ENCODE data around the gene CACNB4.

The CACNB4 gene

DNA sequence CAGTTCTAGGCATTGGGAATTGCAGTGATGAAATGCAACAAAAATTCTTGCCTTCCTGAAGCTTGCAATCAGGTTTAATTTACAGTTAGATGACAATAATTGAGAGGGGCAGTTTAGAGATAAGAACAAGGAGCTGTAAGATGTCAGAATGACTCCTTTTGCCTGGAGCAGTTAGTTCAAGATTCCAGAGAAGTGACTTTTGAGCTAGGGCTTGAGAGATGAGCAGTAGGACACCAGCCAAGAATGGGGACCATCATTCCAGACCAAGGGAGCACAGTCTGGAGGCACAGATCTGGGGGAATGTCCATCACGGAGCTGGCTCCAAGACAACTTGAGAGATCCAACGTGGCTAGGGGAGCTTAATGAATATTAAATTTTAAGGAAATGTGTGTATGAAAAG lies 26.8 kb downstream of the CACNB4 start:
- no peaks in the 10 kb centered on the region for H3K79me2 ChIP-seq
- H3K9me3 ChIP-seq (ENCODE audit: control insufficient read depth, low read length): no peaks in the 10 kb centered on the region
- no peak overlapping the region for H3K27ac ChIP-seq
- H3K27me3 ChIP-seq (ENCODE audit: control insufficient read depth, insufficient read depth, low read length): no peaks in the 10 kb centered on the region
- TF ChIP-seq CTCF (IDR thresholded peaks at IDR 0.05): no peak
- H3K4me3 ChIP-seq (ENCODE audit: low read depth, low read length): no peak overlapping the region
- no peaks in the 10 kb centered on the region for H3K36me3 ChIP-seq (ENCODE audit: control insufficient read depth, insufficient read depth, low read length)
- no peaks in the 10 kb centered on the region for H3K4me1 ChIP-seq
- no peak overlapping the region for H3K4me2 ChIP-seq (ENCODE audit: low read length)
- no peak overlapping the region for H3K9ac ChIP-seq
- no peak overlapping the region for H2AFZ ChIP-seq

GRCh38 chr2:152071518-152071917 lies 27.3 kb downstream of the CACNB4 start:
- no peaks in the 10 kb centered on the region for H3K79me2 ChIP-seq
- no peak overlapping the region for H3K4me2 ChIP-seq (ENCODE audit: low read length)
- TF ChIP-seq CTCF (IDR thresholded peaks at IDR 0.05): no peak
- no peak overlapping the region for H2AFZ ChIP-seq
- H3K4me1 ChIP-seq: no peaks in the 10 kb centered on the region
- H3K27me3 ChIP-seq (ENCODE audit: control insufficient read depth, insufficient read depth, low read length): no peaks in the 10 kb centered on the region
- no peaks in the 10 kb centered on the region for H3K36me3 ChIP-seq (ENCODE audit: control insufficient read depth, insufficient read depth, low read length)
- no peak overlapping the region for H3K4me3 ChIP-seq (ENCODE audit: low read depth, low read length)
- H3K9ac ChIP-seq: no peak overlapping the region
- H3K27ac ChIP-seq: no peak overlapping the region
- H3K9me3 ChIP-seq (ENCODE audit: control insufficient read depth, low read length): no peaks in the 10 kb centered on the region

- no peaks in the 10 kb centered on the region for H3K4me1 ChIP-seq
- no peak for TF ChIP-seq CTCF (IDR thresholded peaks at IDR 0.05)
- no peaks in the 10 kb centered on the region for H3K79me2 ChIP-seq
- no peaks in the 10 kb centered on the region for H3K9me3 ChIP-seq (ENCODE audit: control insufficient read depth, low read length)
- no peak overlapping the region for H2AFZ ChIP-seq
- H3K27me3 ChIP-seq (ENCODE audit: control insufficient read depth, insufficient read depth, low read length): no peaks in the 10 kb centered on the region
- no peak overlapping the region for H3K4me2 ChIP-seq (ENCODE audit: low read length)
- H3K27ac ChIP-seq: no peak overlapping the region
- H3K4me3 ChIP-seq (ENCODE audit: low read depth, low read length): no peak overlapping the region
- no peaks in the 10 kb centered on the region for H3K36me3 ChIP-seq (ENCODE audit: control insufficient read depth, insufficient read depth, low read length)
- no peak overlapping the region for H3K9ac ChIP-seq
These were observed 27.8 kb downstream of the CACNB4 start for GRCh38 chr2:152071092-152071491.

- Histone ChIP-seq H3K27me3 (ENCODE audit: control insufficient read depth, insufficient read depth, low read length) (no peaks in the 10 kb centered on the region), H3K4me3 (ENCODE audit: low read depth, low read length) (no peak overlapping the region), H3K4me1 (no peaks in the 10 kb centered on the region), H3K9me3 (ENCODE audit: control insufficient read depth, low read length) (no peaks in the 10 kb centered on the region), H3K9ac (no peak overlapping the region), H3K79me2 (no peaks in the 10 kb centered on the region), H3K4me2 (ENCODE audit: low read length) (no peak overlapping the region), H3K36me3 (ENCODE audit: control insufficient read depth, insufficient read depth, low read length) (no peaks in the 10 kb centered on the region), H3K27ac (no peak overlapping the region), H2AFZ (no peak overlapping the region)
- TF ChIP-seq CTCF (IDR thresholded peaks at IDR 0.05): no peak
These were observed 30.6 kb downstream of the CACNB4 start for GRCh38 chr2:152068226-152068625.

DNA sequence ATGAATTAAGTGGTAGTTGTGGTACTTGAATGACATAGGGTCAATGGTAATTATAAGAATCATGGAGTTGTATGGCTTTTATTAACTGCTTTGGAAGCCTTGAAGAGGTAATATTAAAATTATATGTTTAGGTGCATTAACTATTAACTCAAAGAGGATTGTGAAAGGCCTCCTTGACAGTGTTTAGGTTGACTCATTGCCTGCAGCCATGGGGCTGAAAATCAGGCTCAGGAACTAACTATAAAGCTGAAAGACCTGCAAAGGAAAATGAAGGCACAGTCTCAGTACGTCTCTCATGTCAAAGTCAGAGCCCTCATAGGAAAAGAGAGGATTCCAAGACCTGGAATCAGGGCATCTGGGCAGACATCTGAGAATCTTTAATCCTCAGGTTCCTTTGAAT lies 31.0 kb downstream of the CACNB4 start:
- Histone ChIP-seq H2AFZ (no peak overlapping the region), H3K27me3 (ENCODE audit: control insufficient read depth, insufficient read depth, low read length) (no peaks in the 10 kb centered on the region), H3K27ac (no peak overlapping the region), H3K9me3 (ENCODE audit: control insufficient read depth, low read length) (no peaks in the 10 kb centered on the region), H3K36me3 (ENCODE audit: control insufficient read depth, insufficient read depth, low read length) (no peaks in the 10 kb centered on the region), H3K79me2 (no peaks in the 10 kb centered on the region), H3K4me3 (ENCODE audit: low read depth, low read length) (no peak overlapping the region), H3K9ac (no peak overlapping the region), H3K4me2 (ENCODE audit: low read length) (no peak overlapping the region), H3K4me1 (no peaks in the 10 kb centered on the region)
- no peak for TF ChIP-seq CTCF (IDR thresholded peaks at IDR 0.05)

Data from parathyroid adenoma (tissue), 2 donors.